CD4-positive, alpha-beta T cell treated with Interferon alpha-2 for 1 hour (primary cell): Measurements from ENCODE around the gene NSF.
"Not testable (repeated sequence)": the region's sequence is repeated elsewhere in the genome, so short reads cannot be mapped to it uniquely, and the experiment has no call there.

ENCODE experiments used
- DNase-seq, 2 donors: peaks; one replicate each; pipeline ENCODE4 v3.0.0-alpha.2; 2020 to 2022

Gene NSF

GRCh38 chr17:46759141-46759540 is 168.7 kb downstream of the NSF start:
- DNase-seq = no peak

GRCh38 chr17:46763416-46763815 is 172.9 kb downstream of the NSF start:
- no peak for DNase-seq

- no peak for DNase-seq
These were observed 173.7 kb downstream of the NSF start for GRCh38 chr17:46764000-46764708.

GRCh38 chr17:46764709-46765401 is 174.4 kb downstream of the NSF start:
- DNase-seq = no peak

GRCh38 chr17:46765453-46765852 is 175.0 kb downstream of the NSF start:
- no peak for DNase-seq

GRCh38 chr17:46766493-46767491 is 176.3 kb downstream of the NSF start:
- DNase-seq = no peak

GRCh38 chr17:46768540-46768870 is 178.0 kb downstream of the NSF start:
- no peak for DNase-seq

GRCh38 chr17:46768896-46769295 is 178.4 kb downstream of the NSF start:
- DNase-seq = not testable (repeated sequence)

GRCh38 chr17:46769531-46770438 is 179.3 kb downstream of the NSF start:
- no peak for DNase-seq

GRCh38 chr17:46770439-46770817 is 180.0 kb downstream of the NSF start:
- no peak for DNase-seq

GRCh38 chr17:46770818-46771560 is 180.5 kb downstream of the NSF start:
- peak; percentile 9 to 15 for DNase-seq

GRCh38 chr17:46771561-46772474 is 181.3 kb downstream of the NSF start:
- peak in 1 of 2 donors; percentile 20 for DNase-seq

GRCh38 chr17:46772475-46773220 is 182.2 kb downstream of the NSF start:
- no peak for DNase-seq

- DNase-seq = no peak
These were observed 182.7 kb downstream of the NSF start for GRCh38 chr17:46773221-46773605.

GRCh38 chr17:46773676-46774075 is 183.2 kb downstream of the NSF start:
- DNase-seq = no peak

- DNase-seq = no peak
These were observed 183.8 kb downstream of the NSF start for GRCh38 chr17:46774108-46774737.

- no peak for DNase-seq
These were observed 186.0 kb downstream of the NSF start for GRCh38 chr17:46776298-46777005.
